GM19239 (cell line): ENCODE results near the gene PLXNC1.

Source experiments
- DNase-seq: peaks from one replicate; pipeline ENCODE4 v3.0.0; 2011; ENCODE audit warnings: low spot score; ENCODE audit not compliant: insufficient read length
- FAIRE-seq: peaks from 2 replicates; lab custom pipeline; 2011; peaks lifted over from hg19 to GRCh38; lab: Jason Lieb, UNC

PLXNC1 gene

GRCh38 chr12:94175763-94176668 is 27.6 kb downstream of the PLXNC1 start:
- DNase-seq, result no peak
- peak; percentile 93 for FAIRE-seq

- no peak for FAIRE-seq
- DNase-seq, result no peak
These were observed 29.7 kb downstream of the PLXNC1 start for GRCh38 chr12:94178054-94178453.

- no peak for FAIRE-seq
- no peak for DNase-seq
These were observed 30.5 kb downstream of the PLXNC1 start for GRCh38 chr12:94178882-94179281.

- FAIRE-seq, result no peak
These were observed 31.3 kb downstream of the PLXNC1 start for GRCh38 chr12:94179723-94180122.

GRCh38 chr12:94180558-94181296 is 32.4 kb downstream of the PLXNC1 start:
- FAIRE-seq (no peak), DNase-seq (no peak)

More at GRCh38 chr12:94179723-94180122, 31.3 kb downstream of the PLXNC1 start:
- DNase-seq, result no peak

GRCh38 chr12:94182986-94183707 is 34.8 kb downstream of the PLXNC1 start:
- DNase-seq (no peak), FAIRE-seq (no peak)

- DNase-seq (no peak), FAIRE-seq (no peak)
These were observed 35.5 kb downstream of the PLXNC1 start for GRCh38 chr12:94183708-94184379.

GRCh38 chr12:94184995-94185719 is 36.8 kb downstream of the PLXNC1 start:
- FAIRE-seq (no peak), DNase-seq (no peak)

- DNase-seq (no peak), FAIRE-seq (no peak)
These were observed 37.4 kb downstream of the PLXNC1 start for GRCh38 chr12:94185801-94186200.

- no peak for FAIRE-seq
- no peak for DNase-seq
These were observed 38.2 kb downstream of the PLXNC1 start for GRCh38 chr12:94186278-94187241.

- FAIRE-seq (no peak), DNase-seq (no peak)
These were observed 39.0 kb downstream of the PLXNC1 start for GRCh38 chr12:94187361-94187760.

- DNase-seq (no peak), FAIRE-seq (no peak)
These were observed 42.2 kb downstream of the PLXNC1 start for GRCh38 chr12:94190623-94191022.

GRCh38 chr12:94191023-94191422 is 42.6 kb downstream of the PLXNC1 start:
- peak; percentile 53 for FAIRE-seq
- no peak for DNase-seq

- no peak for DNase-seq
- no peak for FAIRE-seq
These were observed 43.4 kb downstream of the PLXNC1 start for GRCh38 chr12:94191811-94192210.

- FAIRE-seq (peak; percentile 31), DNase-seq (no peak)
These were observed 44.1 kb downstream of the PLXNC1 start for GRCh38 chr12:94192506-94192905.

GRCh38 chr12:94193168-94193567 is 44.8 kb downstream of the PLXNC1 start:
- DNase-seq, result no peak
- no peak for FAIRE-seq

GRCh38 chr12:94195483-94195882 is 47.1 kb downstream of the PLXNC1 start:
- FAIRE-seq (no peak), DNase-seq (no peak)

- no peak for FAIRE-seq
- DNase-seq, result no peak
These were observed 50.1 kb downstream of the PLXNC1 start for GRCh38 chr12:94198469-94198868.
